BJ (cell line): Measurements from ENCODE around the gene CCDC88C. TPM values are rescaled to one million over a fixed set of nuclear protein-coding genes. Genes with fewer than 3 reads are reported as not detected.

ENCODE experiments used
- CTCF ChIA-PET: fragments of 350-600 bp; formaldehyde crosslinking; extraction: SDS; loops from one replicate; lab custom pipeline; 2021; ENCODE audit warnings: antibody characterized with exemption, inconsistent platforms; lab: Yijun Ruan, JAX
- POLR2A ChIA-PET: fragments of 300-600 bp; sonication (Branson Sonifier 250); formaldehyde crosslinking; extraction: SDS; loops from one replicate; lab custom pipeline; 2021; ENCODE audit warnings: antibody characterized with exemption; lab: Charles Lee
- DNase-seq: peaks from one replicate; pipeline ENCODE4 v3.0.0-alpha.2; 2011; ENCODE audit warnings: low read depth
- H3K27me3 ChIP-seq: 2 replicates; pipeline ENCODE4 v1.6.0; 2011; ENCODE audit warnings: low read length; ENCODE audit not compliant: control insufficient read depth, insufficient read depth
- H3K36me3 ChIP-seq: 2 replicates; pipeline ENCODE4 v1.5.1; 2011; ENCODE audit warnings: low read length; ENCODE audit not compliant: control insufficient read depth, insufficient read depth
- H3K4me3 ChIP-seq: 2 replicates; pipeline ENCODE4 v1.5.1; 2011; ENCODE audit warnings: low read depth, mild to moderate bottlenecking, control low read depth, low read length
- polyA plus RNA-seq: library from polyadenylated mRNA; depleted of rRNA; stranded (reverse); fragments of >200 nt; gene quantifications from 2 replicates; pipeline ENCODE4 v1.2.3, GENCODE V29; 2011
- TF ChIP-seq, protein P1 (sequence below): IDR thresholded peaks from 2 replicates; pipeline ENCODE4 v1.5.1; 2011; ENCODE audit warnings: low read depth, mild to moderate bottlenecking, control low read depth, inconsistent platforms, low read length, moderate library complexity; ENCODE audit not compliant: insufficient read depth

The CCDC88C gene
- polyA plus RNA-seq, 1 experiment = not detected

DNA sequence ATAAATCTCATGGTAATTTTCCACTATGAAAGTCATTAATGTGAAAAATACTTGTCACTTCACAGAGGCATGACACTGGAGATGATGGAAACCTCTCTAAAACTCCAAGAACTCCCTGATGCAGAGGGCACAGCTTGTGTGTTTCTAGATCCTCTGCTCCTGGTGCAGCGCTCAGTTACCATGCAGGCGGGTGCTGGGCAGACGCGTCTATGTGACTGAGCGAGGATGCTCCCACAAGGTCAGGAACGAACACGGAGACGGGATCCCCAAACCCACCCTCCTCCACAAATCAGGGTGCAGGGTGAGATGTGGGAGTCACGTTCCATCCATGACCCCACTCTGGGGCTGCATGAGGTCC is 81.5 kb downstream of the CCDC88C start:
- POLR2A ChIA-PET = no interaction called here
- DNase-seq = no peak

DNA sequence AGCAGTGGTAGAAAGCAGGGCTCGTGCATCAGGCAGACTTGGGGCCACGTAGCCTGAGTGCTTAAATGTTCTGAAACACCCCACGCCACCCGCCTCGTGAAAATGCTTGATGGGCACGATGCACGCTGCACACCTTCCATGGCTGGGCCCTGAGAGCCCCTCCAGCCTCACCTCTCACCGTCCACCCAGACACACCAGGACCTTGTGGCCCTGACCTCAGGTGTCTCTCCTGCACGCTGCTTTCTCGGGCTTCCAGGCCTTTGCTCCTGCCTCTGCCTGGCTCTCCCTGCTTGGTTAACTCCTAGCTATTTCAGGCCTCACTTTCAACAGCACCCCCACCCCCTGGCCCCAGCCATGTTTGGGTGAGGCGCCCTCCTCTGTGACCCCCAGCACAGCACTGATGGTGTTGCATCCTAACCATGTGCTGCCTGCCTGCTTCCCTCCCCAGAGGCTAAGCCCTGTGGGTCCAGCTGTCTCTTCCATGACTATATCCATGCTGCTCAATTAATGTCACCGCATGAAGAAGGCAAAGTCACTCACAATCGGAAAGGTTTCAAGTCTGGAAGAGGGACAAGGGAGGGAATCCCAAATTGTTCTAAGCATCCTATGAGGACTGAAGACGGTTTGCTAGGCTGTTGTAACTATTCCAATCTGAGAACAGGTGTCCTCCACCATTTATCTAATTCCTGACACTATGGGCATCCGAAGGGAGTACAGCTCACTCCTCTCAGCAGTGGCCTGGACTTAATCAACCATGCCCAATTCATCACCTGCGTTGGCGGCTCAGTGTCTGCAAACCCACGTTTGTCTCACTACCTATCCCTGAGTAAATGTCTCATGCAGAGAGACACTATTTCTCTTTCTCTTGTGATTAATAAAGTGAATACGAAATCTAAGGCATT is 82.2 kb downstream of the CCDC88C start:
- no peak for DNase-seq
- H3K4me3 ChIP-seq = no peak overlapping the region
- ChIA-PET CTCF (interaction anchor here (3.0 kb wide), 1 partner anchor 11 kb away, joined by 13 read pairs; no protein-coding TSS in a partner anchor), POLR2A (no interaction called here)
- H3K27me3 ChIP-seq = peaks cover 11% of the 10 kb centered on the region
- TF ChIP-seq, protein P1, sequence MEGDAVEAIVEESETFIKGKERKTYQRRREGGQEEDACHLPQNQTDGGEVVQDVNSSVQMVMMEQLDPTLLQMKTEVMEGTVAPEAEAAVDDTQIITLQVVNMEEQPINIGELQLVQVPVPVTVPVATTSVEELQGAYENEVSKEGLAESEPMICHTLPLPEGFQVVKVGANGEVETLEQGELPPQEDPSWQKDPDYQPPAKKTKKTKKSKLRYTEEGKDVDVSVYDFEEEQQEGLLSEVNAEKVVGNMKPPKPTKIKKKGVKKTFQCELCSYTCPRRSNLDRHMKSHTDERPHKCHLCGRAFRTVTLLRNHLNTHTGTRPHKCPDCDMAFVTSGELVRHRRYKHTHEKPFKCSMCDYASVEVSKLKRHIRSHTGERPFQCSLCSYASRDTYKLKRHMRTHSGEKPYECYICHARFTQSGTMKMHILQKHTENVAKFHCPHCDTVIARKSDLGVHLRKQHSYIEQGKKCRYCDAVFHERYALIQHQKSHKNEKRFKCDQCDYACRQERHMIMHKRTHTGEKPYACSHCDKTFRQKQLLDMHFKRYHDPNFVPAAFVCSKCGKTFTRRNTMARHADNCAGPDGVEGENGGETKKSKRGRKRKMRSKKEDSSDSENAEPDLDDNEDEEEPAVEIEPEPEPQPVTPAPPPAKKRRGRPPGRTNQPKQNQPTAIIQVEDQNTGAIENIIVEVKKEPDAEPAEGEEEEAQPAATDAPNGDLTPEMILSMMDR = no peak
- no peaks in the 10 kb centered on the region for H3K36me3 ChIP-seq

More for the DNA sequence above, 81.5 kb downstream of the CCDC88C start:
- Histone ChIP-seq H3K4me3 (no peak overlapping the region), H3K36me3 (no peaks in the 10 kb centered on the region), H3K27me3 (peaks cover 11% of the 10 kb centered on the region)
- TF ChIP-seq, protein P1 = no peak
- CTCF ChIA-PET = interaction anchor here (0.6 to 3.0 kb wide), 2 partner anchors 12 to 1419 kb away, joined by 3 to 13 read pairs; no protein-coding TSS in a partner anchor

DNA sequence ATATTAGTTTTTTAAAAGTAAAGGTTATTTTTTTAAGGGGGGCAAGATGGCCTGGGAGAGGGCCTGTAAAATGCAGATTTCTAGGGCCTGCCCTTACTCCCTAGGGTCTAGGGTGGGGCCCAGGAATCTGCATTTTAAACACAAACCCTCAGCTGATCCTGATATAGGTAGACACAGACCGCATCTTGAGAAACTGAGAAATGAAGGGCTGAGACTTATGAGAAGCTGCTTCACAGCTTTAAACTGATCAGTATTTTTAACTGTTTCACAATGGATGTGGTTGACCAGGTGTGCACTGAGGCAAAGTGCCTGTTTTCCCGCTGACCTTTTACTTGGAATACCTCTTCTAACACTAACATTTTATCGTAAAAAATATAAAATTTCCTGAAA is 84.0 kb downstream of the CCDC88C start:
- no peak for DNase-seq
- TF ChIP-seq, protein P1 = no peak
- ChIA-PET POLR2A (no interaction called here), CTCF (interaction anchor here (2.2 kb wide), 1 partner anchor 10 kb away, joined by 11 read pairs; no protein-coding TSS in a partner anchor)
- no peaks in the 10 kb centered on the region for H3K36me3 ChIP-seq
- H3K4me3 ChIP-seq = no peak overlapping the region
- H3K27me3 ChIP-seq = peaks cover 13% of the 10 kb centered on the region

DNA sequence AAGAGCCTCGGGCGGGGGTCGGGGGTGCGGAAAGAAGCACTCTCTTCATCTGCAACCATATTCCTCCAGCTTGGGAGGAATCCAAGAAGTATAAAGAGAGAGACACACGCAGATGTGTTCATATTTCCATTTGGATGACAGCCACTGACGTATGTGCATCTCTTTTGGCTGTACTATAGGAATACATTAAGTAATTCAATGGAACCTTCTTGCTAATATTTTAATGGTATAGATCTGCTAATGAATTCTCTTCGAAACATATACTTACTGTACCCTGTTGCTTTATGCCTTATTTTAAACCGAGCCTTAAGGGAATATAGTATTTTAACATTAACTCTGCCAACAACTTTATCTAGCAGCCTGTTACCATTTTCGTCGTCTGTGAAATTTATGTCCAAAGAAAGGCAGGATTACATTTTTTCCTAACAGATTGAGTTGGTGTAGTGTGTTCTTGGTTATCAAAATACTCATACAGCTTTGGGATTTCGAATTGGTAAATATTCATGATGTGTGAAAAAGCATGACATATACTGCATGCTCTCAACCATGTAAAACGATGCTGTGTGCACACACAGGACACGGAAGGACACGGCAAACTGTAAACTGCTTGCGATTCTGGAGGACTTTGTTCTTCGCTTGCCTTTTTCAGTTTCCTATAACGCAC is 84.5 kb downstream of the CCDC88C start:
- no peak for DNase-seq
- Histone ChIP-seq H3K4me3 (no peak overlapping the region), H3K36me3 (no peaks in the 10 kb centered on the region), H3K27me3 (peaks cover 13% of the 10 kb centered on the region)
- POLR2A ChIA-PET = no interaction called here
- TF ChIP-seq, protein P1 = no peak
- CTCF ChIA-PET = interaction anchor here (2.2 kb wide), 1 partner anchor 9 kb away, joined by 11 read pairs; no protein-coding TSS in a partner anchor
